AG10803 (cell line): ENCODE measurements around the gene CNOT6.

Experiments used
- DNase-seq: peaks from one replicate; pipeline ENCODE4 v3.0.0; 2010; ENCODE audit warnings: low read depth
- H3K4me3 ChIP-seq: 2 replicates; pipeline ENCODE4 v1.5.1; 2011; ENCODE audit warnings: mild to moderate bottlenecking, low read length, control low read depth
- TF ChIP-seq, protein P1 (sequence below): conservative IDR thresholded peaks from 2 replicates; pipeline ENCODE4 v1.5.1; 2011; ENCODE audit warnings: mild to moderate bottlenecking, low read length, control low read depth, inconsistent platforms

Gene CNOT6

DNA sequence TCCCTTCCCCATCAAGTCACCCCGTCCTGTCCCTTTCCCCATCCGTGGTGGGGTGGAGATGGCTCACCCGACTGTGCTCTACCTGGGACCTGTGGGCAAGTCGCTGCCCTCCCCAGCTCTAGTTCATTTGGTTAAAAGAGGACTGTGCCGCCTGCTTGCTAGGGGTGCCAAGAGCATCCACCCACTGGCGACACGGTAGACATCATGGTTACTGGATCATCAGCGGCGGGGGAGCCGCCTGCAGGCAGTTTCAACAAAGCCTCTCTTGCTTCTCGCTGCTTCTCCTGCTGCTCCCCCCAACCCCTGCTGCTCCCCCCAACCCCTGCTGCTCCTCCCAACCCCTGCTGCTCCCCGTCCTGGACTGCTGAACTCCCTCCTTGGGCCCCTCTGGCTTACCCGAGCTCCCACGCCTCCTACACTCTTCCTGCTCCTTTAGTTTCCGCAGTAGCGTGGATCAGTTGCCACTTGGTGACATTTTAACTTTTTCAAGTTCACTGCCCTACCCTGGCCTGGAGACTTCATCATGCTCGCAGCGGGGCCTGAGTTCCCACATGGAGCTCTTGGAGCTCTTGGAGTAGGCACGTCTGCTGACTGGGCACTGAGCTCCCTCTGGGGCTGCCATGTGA is 119.1 kb downstream of the CNOT6 start:
- TF ChIP-seq, protein P1, sequence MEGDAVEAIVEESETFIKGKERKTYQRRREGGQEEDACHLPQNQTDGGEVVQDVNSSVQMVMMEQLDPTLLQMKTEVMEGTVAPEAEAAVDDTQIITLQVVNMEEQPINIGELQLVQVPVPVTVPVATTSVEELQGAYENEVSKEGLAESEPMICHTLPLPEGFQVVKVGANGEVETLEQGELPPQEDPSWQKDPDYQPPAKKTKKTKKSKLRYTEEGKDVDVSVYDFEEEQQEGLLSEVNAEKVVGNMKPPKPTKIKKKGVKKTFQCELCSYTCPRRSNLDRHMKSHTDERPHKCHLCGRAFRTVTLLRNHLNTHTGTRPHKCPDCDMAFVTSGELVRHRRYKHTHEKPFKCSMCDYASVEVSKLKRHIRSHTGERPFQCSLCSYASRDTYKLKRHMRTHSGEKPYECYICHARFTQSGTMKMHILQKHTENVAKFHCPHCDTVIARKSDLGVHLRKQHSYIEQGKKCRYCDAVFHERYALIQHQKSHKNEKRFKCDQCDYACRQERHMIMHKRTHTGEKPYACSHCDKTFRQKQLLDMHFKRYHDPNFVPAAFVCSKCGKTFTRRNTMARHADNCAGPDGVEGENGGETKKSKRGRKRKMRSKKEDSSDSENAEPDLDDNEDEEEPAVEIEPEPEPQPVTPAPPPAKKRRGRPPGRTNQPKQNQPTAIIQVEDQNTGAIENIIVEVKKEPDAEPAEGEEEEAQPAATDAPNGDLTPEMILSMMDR: no peak
- no peak for DNase-seq
- no peak overlapping the region for H3K4me3 ChIP-seq

GRCh38 chr5:180613814-180614188 is 119.6 kb downstream of the CNOT6 start:
- no peak for DNase-seq
- TF ChIP-seq, protein P1: no peak
- H3K4me3 ChIP-seq: no peak overlapping the region

DNA sequence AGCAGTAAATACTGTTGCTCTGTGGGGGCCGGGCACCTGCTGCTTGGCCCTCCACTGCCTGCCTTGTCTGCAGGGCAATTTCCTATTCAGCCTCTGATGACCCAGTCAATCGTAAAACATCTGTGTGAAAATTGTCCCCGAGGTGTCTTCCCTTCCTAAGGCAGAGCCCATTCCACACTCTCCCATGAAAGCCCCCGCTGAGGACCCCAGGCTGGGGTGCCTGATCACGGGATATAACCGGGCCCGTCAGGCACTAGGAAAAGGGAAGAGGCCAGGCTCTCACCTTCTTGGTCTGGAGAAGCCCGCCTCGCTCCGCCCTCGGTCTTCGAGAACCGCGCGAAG is 124.3 kb downstream of the CNOT6 start:
- no peak overlapping the region for H3K4me3 ChIP-seq
- TF ChIP-seq, protein P1: no peak
- DNase-seq: no peak

DNA sequence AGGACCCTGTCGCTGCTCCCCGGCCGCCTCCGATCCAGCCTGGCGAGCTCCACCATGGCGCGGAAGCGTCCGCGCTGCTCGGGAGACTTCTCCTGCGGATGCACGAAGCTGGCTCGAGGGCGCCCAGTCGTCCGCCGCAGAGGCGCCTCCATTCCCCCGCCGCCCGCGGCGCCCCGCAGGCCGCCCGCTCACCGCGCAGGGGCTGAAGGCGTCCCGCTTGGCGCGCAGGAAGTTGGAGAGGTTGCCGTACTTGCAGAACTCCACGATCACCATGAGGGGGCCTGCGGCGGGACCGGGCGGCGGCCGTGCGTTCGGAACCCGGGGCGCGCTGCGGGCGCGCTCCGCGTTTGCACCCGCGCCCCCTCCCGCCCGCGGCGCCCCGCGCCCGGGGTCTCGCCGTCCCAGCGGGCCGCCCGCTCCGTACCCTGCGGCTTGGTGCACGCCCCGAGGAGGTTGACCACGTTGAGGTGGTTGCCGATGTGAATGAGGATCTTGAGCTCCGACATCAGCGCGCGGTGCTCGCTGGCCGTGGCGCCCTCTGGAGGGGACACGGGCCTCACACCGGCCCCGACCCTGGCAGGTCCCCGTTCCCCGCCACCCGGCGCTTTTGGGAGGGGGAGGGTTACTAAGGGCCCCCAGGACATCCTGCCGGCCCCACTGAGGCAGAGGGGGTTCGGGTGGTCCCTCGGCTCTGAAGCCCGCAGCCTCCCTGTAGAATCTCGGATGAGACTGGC is 124.8 kb downstream of the CNOT6 start:
- no peak overlapping the region for H3K4me3 ChIP-seq
- peak; percentile 28 for DNase-seq
- TF ChIP-seq, protein P1: no peak

- TF ChIP-seq, protein P1: no peak
- H3K4me3 ChIP-seq: no peak overlapping the region
- no peak for DNase-seq
Measured at GRCh38 chr5:180619563-180619915, 125.4 kb downstream of the CNOT6 start.

DNA sequence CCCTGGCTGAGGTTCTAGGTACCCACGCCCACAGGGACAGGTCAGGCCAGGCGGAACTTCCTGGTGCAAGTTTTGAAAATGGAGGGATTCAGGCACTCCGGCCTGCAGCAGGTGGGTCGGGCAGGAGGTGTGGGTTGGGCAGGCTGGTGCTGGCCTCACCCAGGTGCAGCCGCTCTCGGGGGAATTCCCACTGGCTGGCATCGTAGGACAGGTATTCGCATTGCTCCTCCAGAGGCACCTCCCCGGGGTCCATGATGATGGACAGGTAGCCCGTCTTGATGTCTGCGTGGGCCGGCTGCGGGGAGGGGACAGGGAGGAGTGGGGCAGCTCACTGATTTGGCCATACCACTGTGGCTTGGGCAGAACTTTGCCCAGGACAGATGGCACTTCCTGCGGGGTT is 125.8 kb downstream of the CNOT6 start:
- TF ChIP-seq, protein P1: no peak
- no peak for DNase-seq
- H3K4me3 ChIP-seq: no peak overlapping the region

GRCh38 chr5:180621311-180621710 is 127.1 kb downstream of the CNOT6 start:
- TF ChIP-seq, protein P1: no peak
- no peak for DNase-seq
- H3K4me3 ChIP-seq: no peak overlapping the region
